Measurements from ENCODE around the gene GNG7.

GNG7 gene

GRCh38 chr19:2553510-2553909 is 149.0 kb downstream of the GNG7 start:
- H3K4me1 ChIP-seq (ENCODE audit: low read length) = 0 out of 2 replicates have a peak, but pooled peaks cover 5% of the 10 kb centered on the region
- no peak for DNase-seq
- H3F3A ChIP-seq (ENCODE audit: insufficient read depth, low read length) = peaks cover 30% of the 10 kb centered on the region
- no peaks in the 10 kb centered on the region for H3K79me2 ChIP-seq (ENCODE audit: low read length)
- no peaks in the 10 kb centered on the region for H3K27me3 ChIP-seq (replicated peaks; ENCODE audit: insufficient read depth, low read length)
- H3K27ac ChIP-seq (ENCODE audit: low read length) = no peak overlapping the region
- no peaks in the 10 kb centered on the region for H3K9me3 ChIP-seq (replicated peaks; ENCODE audit: insufficient read depth, low read length)
- no peak overlapping the region for H3K4me3 ChIP-seq (ENCODE audit: low read length)
- H3K9me2 ChIP-seq (replicated peaks; ENCODE audit: insufficient read depth, low read length) = no peaks in the 10 kb centered on the region
- H3K9ac ChIP-seq (ENCODE audit: low read length) = no peak overlapping the region
- H3K36me3 ChIP-seq (replicated peaks; ENCODE audit: insufficient read depth, low read length) = no peaks in the 10 kb centered on the region
- no peak overlapping the region for H2AFZ ChIP-seq (ENCODE audit: low read length)
- H3K4me2 ChIP-seq (ENCODE audit: low read depth, low read length) = no peak overlapping the region; the same call in 1 of the 2 replicates
- TF ChIP-seq EZH2phosphoT487 (IDR thresholded peaks at IDR 0.05; ENCODE audit: low read length) (no peak), EZH2 (optimal IDR thresholded peaks at IDR 0.05; ENCODE audit: low read depth, low read length) (no peak), CTCF (IDR thresholded peaks at IDR 0.05; ENCODE audit: low read length) (no peak)
- no peaks in the 10 kb centered on the region for H4K20me1 ChIP-seq (ENCODE audit: insufficient read depth, low read length)

- Histone ChIP-seq H3K9me2 (replicated peaks; ENCODE audit: insufficient read depth, low read length) (no peaks in the 10 kb centered on the region), H3K36me3 (replicated peaks; ENCODE audit: insufficient read depth, low read length) (no peaks in the 10 kb centered on the region), H3K27me3 (replicated peaks; ENCODE audit: insufficient read depth, low read length) (no peaks in the 10 kb centered on the region), H4K20me1 (ENCODE audit: insufficient read depth, low read length) (no peaks in the 10 kb centered on the region), H3F3A (ENCODE audit: insufficient read depth, low read length) (peaks cover 30% of the 10 kb centered on the region), H2AFZ (ENCODE audit: low read length) (peak overlapping the region; percentile 12), H3K9me3 (replicated peaks; ENCODE audit: insufficient read depth, low read length) (no peaks in the 10 kb centered on the region), H3K9ac (ENCODE audit: low read length) (peak overlapping the region; percentile 36; the same call in 1 of the 2 replicates), H3K4me2 (ENCODE audit: low read depth, low read length) (peak overlapping the region; percentile 33), H3K4me1 (ENCODE audit: low read length) (0 out of 2 replicates have a peak, but pooled peaks cover 5% of the 10 kb centered on the region), H3K27ac (ENCODE audit: low read length) (peak overlapping the region; percentile 67), H3K4me3 (ENCODE audit: low read length) (peak overlapping the region; percentile 58), H3K79me2 (ENCODE audit: low read length) (no peaks in the 10 kb centered on the region)
- DNase-seq = peak; percentile 95
- TF ChIP-seq CTCF (IDR thresholded peaks at IDR 0.05; ENCODE audit: low read length) (no peak), EZH2phosphoT487 (IDR thresholded peaks at IDR 0.05; ENCODE audit: low read length) (no peak), EZH2 (optimal IDR thresholded peaks at IDR 0.05; ENCODE audit: low read depth, low read length) (no peak)
Measured at GRCh38 chr19:2552859-2553258, 149.6 kb downstream of the GNG7 start.

- Histone ChIP-seq H3K9me3 (replicated peaks; ENCODE audit: insufficient read depth, low read length) (no peaks in the 10 kb centered on the region), H2AFZ (ENCODE audit: low read length) (no peak overlapping the region), H3K36me3 (replicated peaks; ENCODE audit: insufficient read depth, low read length) (no peaks in the 10 kb centered on the region), H3K4me1 (ENCODE audit: low read length) (0 out of 2 replicates have a peak, but pooled peaks cover 5% of the 10 kb centered on the region), H3K27ac (ENCODE audit: low read length) (no peak overlapping the region), H3K9ac (ENCODE audit: low read length) (no peak overlapping the region), H4K20me1 (ENCODE audit: insufficient read depth, low read length) (no peaks in the 10 kb centered on the region), H3K79me2 (ENCODE audit: low read length) (no peaks in the 10 kb centered on the region), H3F3A (ENCODE audit: insufficient read depth, low read length) (peaks cover 30% of the 10 kb centered on the region), H3K27me3 (replicated peaks; ENCODE audit: insufficient read depth, low read length) (no peaks in the 10 kb centered on the region), H3K9me2 (replicated peaks; ENCODE audit: insufficient read depth, low read length) (no peaks in the 10 kb centered on the region), H3K4me2 (ENCODE audit: low read depth, low read length) (no peak overlapping the region), H3K4me3 (ENCODE audit: low read length) (no peak overlapping the region)
- TF ChIP-seq CTCF (IDR thresholded peaks at IDR 0.05; ENCODE audit: low read length) (no peak), EZH2 (optimal IDR thresholded peaks at IDR 0.05; ENCODE audit: low read depth, low read length) (no peak), EZH2phosphoT487 (IDR thresholded peaks at IDR 0.05; ENCODE audit: low read length) (no peak)
- DNase-seq = no peak
Measured at GRCh38 chr19:2551864-2552185, 150.7 kb downstream of the GNG7 start.

Data from MM.1S (cell line).